Activated T-cell treated with anti-CD3 and anti-CD28 coated beads for 1 hour (primary cell): ENCODE results near the gene ST8SIA2.

Experiments
- DNase-seq: peaks from one replicate; pipeline ENCODE4 v3.0.0-alpha.2; 2020; ENCODE audit warnings: low read depth

The ST8SIA2 gene, protein sequence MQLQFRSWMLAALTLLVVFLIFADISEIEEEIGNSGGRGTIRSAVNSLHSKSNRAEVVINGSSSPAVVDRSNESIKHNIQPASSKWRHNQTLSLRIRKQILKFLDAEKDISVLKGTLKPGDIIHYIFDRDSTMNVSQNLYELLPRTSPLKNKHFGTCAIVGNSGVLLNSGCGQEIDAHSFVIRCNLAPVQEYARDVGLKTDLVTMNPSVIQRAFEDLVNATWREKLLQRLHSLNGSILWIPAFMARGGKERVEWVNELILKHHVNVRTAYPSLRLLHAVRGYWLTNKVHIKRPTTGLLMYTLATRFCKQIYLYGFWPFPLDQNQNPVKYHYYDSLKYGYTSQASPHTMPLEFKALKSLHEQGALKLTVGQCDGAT

DNA sequence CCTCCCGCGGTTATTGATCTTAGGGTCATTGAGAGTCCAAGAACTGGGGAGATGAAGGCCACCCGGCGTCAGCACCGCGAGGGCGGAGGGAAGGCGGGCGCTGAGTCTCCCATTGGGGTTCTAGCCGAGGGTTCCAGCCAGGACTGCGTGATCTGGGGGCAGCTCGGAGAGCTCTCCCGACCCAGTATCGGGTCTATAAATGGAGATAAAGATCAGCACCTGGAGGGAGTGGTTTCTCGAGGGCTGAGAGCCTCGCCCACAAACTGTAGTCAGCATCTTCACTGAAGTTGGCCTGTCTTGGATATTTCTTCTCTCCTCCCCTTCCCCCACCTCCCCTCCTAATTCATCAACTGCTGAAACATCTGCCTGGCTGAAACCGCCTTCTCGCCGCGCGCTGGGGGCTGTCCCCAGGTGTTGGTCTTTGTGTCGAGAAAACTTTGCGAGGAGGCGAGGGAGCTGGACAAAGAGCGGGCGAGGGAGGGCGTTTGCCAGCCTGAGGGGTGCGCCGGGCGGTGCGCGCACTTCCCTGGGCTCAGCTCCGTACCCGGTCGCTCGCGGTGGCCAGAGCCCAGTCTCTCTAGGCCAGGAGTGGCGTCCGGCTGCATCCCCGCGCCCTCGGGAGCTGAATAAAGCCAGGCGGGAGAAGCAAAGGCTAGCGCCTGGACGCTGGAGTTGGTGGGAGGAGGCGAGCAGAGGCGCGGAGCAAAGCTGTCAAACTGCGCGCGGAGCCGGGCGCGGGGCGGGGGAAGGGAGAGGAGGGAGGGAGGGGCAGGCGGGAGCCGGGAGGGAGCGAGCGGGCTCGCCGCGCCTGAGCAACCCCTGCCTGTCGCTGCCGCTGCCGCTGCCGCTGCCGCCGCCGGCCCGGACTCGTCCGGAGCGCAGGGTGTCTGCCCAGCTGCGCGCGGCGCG lies at the start of gene ST8SIA2:
Gene ST8SIA2 (plus strand): TSS at position 811 of the 909 bp plus-strand sequence. CDS start 184 bp downstream, outside the sequence.
- no peak for DNase-seq

DNA sequence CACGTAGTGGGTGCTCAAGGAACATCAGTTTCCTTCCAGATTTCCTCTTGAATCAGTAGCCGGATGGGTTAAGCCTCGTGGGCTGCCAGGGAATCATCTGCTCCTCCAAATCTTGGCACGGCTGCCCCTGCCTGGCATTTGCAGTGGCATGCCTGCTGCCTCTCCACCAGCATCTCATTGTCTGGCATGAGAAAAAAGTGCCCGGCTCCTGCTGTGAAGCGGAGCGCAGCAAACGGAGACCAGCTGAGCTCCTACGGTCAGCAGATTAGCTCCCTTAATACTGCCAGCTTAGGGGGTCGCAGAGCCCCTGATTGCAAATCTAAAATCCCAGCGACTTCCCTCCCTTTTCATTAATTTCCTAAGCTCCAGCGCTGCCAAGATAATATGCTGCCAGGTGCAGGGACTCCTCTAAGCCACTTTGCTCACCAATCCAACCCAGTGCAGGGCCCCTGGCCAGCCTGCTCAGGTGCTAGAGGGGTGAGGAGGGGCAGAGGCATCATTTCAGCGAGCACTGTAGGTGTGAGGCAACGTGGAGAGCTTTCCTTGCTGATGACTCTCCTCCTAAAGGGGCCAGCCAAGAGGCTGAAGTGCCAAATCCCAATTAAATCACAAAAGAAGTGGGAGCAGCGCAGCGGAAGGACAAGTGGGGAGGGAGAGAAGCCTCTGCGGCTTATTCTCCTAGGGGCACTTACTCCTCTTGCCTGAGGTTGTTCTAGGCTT lies 49.6 kb upstream of the ST8SIA2 start:
- no peak for DNase-seq

DNA sequence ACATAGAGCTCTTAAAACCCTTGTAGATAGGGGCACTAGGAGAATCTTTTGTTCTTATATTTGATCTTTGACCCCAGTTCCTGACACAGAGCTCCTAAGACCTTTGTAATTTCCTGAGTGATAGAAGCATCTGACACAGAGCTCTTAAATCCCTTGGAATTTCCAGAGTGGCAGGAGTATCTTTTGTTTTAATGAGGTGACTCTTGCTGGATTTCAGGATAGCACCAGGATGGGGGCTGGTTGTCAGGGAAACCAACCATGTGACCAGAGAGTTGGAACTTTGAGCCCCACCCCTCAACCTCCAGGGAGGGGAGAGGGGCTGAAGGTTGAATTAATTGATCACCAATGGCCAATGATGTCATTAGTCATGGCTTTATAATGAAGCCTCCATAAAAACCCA lies 47.6 kb upstream of the ST8SIA2 start:
- DNase-seq: no peak

DNA sequence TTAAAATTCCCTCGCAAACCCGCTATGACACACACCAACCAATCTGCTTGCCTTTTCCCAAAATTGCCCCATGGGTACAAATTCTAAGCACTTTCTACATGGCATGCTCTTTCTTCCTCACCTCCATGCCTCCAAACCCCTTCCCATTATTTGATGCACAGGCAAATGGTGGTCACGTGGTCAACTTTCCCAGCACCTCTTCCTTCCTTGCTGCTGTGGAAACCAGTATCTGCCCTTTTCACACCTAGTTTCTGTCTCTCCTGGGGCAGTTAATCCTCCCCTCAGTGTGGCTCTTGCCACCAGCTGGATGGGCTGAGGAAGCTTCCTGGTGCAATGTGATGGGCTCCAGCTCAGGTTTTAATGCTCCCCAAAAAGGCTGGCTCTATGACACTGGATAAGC lies 38.4 kb upstream of the ST8SIA2 start:
- DNase-seq: no peak

DNA sequence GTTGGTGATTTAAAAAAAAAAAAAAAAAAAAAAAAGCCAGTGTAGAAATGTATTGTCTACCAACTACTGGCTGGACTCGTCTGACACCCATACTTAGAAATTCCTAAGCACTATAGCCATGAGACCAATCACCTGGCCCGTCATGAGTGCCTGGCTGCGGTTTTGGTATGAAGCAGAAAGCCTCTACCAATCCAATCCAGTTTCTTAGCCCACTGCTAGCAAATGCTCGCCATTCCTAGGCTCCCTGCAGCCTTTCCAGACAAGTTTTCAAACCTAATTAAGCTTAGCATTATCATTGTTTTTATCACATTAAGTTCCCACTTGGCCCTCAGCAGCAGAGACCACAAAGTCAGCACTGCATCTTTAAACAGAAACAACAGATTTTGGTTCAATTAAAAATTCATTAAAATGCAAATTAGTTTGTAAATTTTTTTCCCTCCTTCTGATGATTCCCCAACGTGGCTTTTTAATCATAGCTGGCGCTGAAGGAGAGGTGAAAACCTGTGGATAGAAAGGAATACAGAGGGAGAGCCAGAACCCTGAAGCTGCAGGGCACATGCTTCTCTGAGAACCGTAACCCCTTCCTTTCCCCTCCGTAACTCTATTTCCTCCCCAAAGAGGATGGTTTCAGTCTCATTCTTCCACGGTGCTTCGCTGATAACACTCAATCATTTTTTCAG lies 32.2 kb upstream of the ST8SIA2 start:
- no peak for DNase-seq

DNA sequence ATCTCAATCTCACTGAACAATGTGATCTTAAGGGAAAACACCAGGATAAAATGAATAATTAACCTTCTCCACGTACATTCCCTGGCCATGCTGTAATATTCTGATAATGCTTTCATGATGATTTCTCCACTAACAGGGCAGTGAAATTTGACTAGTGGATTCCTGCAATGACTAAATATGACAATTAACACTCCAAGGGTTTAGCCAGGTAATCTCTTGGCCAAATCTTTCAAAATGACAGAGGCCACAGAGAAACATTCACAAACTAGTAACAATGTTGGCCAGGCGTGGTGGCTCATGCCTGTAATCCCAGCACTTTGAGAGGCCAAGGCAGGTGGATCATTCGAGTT lies 31.7 kb upstream of the ST8SIA2 start:
- DNase-seq: no peak

DNA sequence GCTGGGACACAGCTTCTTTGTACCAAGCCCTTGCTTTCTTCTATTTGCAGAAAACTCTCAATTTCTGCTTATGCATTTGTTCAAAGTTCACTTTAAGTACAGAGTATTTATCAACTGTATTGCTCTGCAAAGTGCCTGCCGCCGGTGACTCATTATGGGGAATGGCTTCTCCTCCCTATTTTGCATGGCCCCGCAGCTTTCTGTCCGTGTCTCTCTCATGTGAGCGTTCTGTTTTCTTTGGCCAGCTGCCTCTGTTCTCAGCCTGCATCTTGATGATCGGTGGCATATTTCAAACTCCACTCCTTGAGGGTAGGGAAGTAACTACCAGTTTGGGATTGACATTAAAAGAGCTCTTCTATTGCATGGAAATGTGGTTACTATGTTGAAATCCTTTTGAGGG lies 28.6 kb upstream of the ST8SIA2 start:
- DNase-seq: no peak

DNA sequence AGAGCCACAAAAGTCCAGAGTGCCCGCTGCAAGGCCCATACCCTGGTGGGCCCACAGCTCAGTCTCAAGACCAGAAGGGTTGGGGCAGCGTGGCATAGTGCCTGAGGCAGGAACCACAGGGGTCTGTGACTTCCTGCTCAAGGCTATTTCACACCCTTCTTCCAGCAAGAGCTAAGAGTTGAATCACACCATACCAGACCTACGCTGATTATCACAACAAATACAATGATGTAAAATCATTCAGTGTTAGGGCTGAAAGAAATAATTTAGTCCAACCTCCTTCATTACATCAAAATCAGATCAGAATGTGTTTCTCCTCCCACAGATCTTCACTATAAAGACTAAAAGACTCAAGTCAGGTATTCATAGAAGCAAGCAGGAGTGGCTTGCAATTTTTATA lies 27.8 kb upstream of the ST8SIA2 start:
- DNase-seq: no peak

DNA sequence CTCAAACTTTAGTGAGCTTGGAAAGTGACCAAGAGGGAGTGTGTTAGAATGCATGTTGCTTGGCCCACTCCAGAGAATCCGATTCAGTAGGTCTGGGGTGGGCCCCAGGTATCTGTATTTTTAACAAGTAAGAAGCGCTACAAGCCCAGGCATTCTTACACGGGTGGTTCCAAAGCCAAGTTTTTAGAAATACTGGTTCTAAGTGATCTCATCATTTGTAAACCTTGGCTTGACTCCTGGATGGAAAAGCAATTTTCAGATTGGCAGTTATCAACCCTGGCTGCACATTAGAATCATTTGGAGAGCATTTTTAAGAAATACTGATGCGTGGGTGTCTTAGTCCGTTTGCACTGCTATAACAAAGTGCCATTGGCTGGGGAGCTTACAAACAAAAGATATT lies 27.3 kb upstream of the ST8SIA2 start:
- no peak for DNase-seq

DNA sequence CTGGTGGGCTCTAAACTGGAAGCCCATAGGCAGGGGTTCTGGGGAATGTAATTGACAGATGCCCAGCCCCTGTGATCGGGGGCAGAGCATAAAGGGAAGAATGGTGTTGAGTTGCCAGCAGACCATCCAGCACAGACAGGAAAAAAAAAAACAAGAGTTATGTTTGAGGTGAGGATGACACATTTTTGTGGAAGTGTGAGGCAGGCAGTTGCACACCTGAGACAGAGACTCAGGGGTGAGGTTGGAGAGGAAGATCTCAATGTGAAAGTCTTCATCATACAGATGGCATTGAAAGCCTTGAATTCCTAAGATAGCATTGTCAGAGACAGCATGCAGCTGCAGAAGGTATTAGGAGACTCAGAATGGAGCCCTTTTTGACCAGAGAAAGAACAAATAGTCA lies 18.6 kb upstream of the ST8SIA2 start:
- no peak for DNase-seq

DNA sequence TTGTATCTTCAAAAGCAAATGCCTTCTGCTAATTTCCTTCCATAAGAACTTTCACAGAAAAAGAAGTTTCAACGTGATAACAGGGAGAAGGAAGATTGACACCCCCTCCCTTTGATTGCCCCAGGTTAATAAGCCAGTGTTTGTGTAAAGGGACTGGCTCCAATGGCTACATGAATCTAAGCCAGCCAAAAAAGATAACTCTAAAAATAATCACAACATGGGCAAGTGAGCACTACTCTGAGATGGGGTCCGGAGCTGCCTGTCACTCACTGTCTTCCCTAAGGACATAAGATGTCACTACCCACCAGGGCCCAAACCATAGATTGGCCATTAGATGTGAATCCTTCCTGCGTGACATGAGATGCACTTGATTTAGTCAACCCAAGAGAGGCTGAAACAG lies 17.6 kb upstream of the ST8SIA2 start:
- no peak for DNase-seq

DNA sequence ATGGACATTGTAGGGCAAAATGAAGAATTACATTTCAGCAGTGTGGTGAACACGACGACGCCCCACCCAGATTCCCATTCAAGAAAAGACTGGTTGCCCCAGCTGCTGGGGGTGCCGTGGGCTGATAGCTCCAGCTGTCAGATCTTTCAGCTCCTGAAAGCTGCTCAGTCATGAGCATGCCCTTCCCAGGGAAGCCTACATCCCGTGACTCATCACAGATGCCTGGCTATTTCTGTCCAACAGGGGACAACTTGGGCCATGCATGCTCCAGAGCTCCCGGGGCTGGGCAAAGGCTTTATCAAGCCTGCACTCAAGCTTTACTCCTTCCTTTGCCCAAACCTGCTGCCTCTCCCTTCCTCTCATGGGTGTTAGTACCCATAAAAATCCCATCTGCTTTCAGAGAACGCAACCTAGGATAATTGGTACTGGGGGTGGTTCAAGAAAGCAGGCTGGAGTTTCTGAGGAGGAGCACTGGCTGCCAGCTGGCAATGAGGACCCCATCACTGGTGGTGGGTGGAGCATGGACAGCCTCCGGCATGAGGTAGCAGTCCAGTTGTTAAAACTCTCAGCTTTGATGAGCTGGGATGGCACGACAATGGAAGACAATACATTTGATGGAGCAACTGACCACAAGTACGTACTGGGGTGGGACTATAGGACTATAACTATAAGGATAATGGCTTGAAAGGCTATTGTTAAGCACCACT lies 16.4 kb upstream of the ST8SIA2 start:
- DNase-seq: no peak

DNA sequence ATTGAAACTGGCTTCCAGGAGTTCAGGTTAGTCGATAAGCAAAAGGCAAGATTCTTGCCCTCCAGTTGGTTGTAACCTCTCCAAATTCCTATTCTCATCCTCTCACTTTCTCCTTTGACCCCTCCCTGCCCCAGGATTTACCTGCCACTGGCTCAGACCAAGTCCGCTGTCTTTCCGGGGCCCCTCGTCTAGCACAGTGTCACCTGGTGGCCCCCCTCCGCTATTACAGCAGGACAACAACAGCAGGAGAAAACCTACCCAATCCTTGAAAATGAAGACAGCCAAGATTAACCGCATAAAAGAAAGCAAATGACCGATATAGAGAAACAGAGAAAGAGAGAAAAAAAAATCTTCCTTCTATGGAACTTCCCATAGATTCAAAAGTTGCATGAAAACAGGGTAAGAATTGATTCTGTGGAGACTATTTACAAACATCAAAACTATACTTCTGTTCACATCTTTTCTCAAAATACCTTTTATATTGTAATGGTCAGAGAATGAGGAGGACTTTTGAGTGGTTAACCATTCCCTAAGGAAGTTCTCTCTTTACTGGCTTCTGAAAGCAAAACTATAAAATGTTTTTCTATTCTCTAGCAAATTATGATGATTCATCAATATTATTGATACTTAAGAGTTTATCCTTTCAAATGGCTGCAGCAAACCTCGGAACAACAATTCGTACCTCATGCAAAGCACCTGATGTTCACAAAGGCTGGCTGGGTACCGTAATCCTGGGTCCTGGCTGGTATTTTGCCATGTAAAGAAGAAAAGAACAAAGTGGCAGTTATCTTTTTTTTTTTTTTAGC lies 10.0 kb upstream of the ST8SIA2 start:
- DNase-seq: no peak

DNA sequence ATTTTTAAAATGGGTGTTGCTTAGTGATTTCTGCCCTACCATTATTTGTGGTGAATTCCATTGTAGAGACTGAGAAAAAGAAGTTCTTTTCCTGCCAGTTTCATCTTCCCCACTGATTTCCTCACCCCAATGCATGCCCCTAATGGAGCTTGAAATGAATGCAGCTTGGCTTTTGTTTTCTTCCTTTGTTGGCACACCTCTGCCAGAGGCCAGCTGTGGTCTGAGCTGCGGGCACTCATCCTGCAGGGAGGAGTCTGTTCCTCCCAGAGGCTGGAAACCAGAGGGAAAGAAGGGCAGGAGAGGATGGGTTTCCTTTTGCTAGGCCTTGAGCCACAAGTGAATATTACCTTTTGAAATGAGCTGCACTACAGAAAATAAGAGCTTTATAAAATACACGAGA lies 9.3 kb upstream of the ST8SIA2 start:
- no peak for DNase-seq

DNA sequence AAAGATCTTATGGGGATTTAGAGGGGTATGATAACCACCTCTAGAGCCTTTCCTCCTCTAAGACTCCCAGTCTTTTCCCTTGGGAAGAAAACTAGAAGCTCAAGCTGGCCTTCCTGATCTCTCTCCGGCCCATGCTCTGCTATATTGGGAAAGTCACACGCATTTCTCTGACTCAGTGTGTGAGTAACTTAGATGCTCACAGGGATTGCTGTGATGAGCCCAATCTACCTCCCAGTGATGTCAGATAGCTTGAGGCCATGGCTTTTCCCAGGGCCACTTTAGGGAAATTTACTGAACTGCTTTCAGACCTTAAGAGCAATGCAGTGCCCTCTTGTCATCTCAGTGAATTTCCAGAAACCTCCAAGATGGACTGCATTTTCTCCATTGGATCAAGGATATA lies 8.6 kb upstream of the ST8SIA2 start:
- DNase-seq: no peak

DNA sequence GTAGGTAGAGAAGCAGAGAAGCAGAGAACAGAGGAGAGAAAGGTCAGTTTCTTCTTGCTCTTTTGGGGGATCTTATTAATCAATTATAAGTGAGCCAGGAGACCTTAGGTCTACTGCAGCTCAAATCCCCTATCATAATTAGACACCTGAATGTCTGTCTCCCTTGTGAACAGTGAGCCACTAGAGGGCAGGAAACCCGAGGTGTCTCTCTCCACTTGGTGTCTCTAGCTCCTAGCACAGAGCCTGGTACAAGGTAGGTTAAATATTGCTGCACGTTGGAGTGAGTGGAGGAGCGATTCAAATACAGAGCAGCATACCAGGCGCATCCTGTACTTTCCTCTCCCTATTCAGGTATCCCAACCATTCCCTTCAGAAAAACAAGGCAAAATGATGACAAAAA lies 2.0 kb upstream of the ST8SIA2 start:
- DNase-seq: no peak

DNA sequence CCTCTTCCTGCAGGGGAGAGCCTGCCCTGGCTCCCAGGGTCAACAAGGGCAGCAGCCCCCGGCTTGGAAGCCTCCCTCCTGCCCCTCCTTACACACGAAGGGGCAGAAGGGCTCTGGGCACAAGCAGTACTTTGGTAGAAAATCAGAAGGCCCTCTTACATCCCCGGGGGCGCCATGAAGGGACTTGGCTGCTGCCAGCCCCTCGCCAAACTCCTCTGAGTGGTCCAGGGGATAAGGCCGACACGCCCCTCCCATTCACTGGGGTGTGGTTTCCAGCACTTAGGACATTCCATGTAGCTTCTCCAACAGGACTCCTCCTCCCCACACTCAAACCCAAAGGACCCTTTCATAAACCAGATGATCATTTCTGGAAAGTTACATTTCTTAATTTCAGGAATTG lies 1.2 kb upstream of the ST8SIA2 start:
- DNase-seq: no peak

DNA sequence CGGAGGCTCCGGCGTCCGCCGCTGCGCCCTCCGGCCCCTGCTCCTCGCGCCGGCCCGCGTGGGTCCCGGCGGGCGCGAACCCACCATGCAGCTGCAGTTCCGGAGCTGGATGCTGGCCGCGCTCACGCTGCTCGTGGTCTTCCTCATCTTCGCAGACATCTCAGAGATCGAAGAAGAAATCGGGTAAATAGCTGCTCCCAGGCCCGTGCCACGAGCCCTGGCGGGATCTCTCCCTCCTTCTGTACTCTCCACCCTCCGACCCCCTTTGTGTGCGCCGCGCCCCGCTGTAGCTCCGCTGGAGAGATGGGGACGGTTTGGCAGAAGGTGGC lies 263 bp downstream of the ST8SIA2 start:
- DNase-seq: no peak

DNA sequence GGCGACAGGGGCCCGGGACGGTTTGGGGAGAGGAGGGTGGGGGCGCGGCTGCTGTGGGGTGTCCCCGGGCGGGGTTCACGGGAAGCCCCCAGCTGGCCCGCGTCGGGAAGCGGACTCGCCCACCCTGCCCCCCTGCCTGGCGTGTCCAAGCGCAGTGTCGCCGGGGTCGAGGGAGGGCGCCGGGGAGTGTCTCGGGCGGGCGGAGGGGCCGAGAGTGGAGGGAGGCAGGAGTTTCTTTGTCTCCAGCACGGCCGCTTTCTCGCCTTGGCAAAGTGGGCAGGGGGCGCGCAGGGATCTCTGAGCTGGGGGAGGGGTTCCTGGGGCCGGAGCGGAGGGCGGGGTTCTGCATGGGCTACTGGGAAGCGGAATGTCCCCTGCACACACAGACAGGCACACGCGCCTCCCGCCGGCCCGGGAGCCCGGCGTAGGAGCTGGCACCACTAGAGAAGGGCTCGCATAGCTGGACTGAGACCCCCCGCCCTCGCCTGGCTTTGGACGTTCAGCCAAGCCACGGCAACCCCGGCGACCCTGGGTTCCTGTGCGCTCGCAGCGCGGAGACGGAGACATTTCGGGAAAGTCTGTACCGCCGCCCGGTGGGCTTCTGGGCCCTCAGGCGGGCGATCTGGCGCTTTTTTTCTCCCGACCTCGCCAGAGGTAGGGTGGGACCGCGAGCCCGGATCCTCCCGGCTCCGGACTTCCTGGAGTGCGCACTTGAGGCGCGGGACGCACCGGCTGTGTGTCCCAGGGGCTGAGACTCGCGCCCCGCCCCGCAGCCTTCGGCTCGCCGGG lies 822 bp downstream of the ST8SIA2 start:
- no peak for DNase-seq

DNA sequence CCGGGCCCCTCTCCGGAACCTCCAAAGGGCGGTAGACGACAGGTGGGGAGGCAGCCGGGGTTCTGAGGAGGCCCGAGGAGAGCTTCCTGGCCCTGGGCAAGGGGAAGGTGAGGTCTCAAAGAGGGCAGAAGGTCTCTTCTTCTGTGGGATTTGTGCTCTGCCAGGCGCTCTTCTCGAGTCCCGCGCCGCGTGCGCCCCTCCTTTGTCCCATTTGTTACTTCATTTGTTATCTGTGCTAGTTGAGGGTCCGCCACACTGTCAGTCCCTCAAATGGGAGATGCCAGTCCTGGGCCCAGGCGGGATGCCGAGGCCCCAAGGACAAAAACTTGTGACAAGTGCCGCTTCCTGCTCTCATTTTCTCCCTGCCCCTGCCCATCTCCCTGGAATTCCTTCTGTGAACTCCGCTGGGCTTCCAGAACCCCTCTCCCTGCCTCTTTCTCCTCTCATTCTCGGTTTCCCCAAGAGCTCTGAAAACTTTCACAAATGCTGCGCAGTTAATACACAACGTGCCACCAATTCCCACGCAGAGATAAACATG lies 1.5 kb downstream of the ST8SIA2 start:
- DNase-seq: no peak
